ENCODE data around the gene CST6. TPM values are rescaled to one million over a fixed set of nuclear protein-coding genes. Genes with fewer than 3 reads are reported as not detected.

Gene CST6
- total RNA-seq, 1 experiment from 2014 or later, result not detected

GRCh38 chr11:66036334-66036710 lies 24.5 kb downstream of the CST6 start:
- Mint-ChIP-seq H3K4me3 (ENCODE audit: unreplicated experiment) (no peak overlapping the region), H3K36me3 (ENCODE audit: insufficient read depth, unreplicated experiment) (no peaks in the 10 kb centered on the region), H3K9me3 (ENCODE audit: unreplicated experiment) (no peaks in the 10 kb centered on the region), H3K27me3 (ENCODE audit: insufficient read depth, unreplicated experiment) (peaks cover 17% of the 10 kb centered on the region), H3K4me1 (ENCODE audit: insufficient read depth, unreplicated experiment) (no peaks in the 10 kb centered on the region), H3K27ac (ENCODE audit: low read depth, unreplicated experiment) (no peak overlapping the region)
- BruUV-seq (replicated peaks), result no TSS peak
- DNase-seq (ENCODE audit: unreplicated experiment), result no peak
- intact Hi-C loops (cut with micrococcal nuclease), result no loop called here
- ChIA-PET CTCF (interaction anchor here (0.6 to 2.4 kb wide), 6 partner anchors 9 to 330 kb away, joined by 3 to 32 read pairs (median 3); no protein-coding TSS in a partner anchor), POLR2A (interaction anchor here (0.7 to 1.0 kb wide), 2 partner anchors 15 to 147 kb away, joined by 3 read pairs; no protein-coding TSS in a partner anchor)
- no peak for TF ChIP-seq CTCF (IDR thresholded peaks at IDR 0.05; ENCODE audit: unreplicated experiment)

GRCh38 chr11:66037327-66037726 lies 25.5 kb downstream of the CST6 start:
- ChIA-PET CTCF (interaction anchor here (0.5 to 1.3 kb wide), 5 partner anchors 9 to 1194 kb away, joined by 3 to 9 read pairs (median 3); no protein-coding TSS in a partner anchor), POLR2A (no interaction called here)
- TF ChIP-seq CTCF (IDR thresholded peaks at IDR 0.05; ENCODE audit: unreplicated experiment), result no peak
- no peaks in the 10 kb centered on the region for H3K4me1 Mint-ChIP-seq (ENCODE audit: insufficient read depth, unreplicated experiment)
- no peaks in the 10 kb centered on the region for H3K36me3 Mint-ChIP-seq (ENCODE audit: insufficient read depth, unreplicated experiment)
- DNase-seq (ENCODE audit: unreplicated experiment), result no peak
- no peaks in the 10 kb centered on the region for H3K9me3 Mint-ChIP-seq (ENCODE audit: unreplicated experiment)
- no peak overlapping the region for H3K4me3 Mint-ChIP-seq (ENCODE audit: unreplicated experiment)
- no peak overlapping the region for H3K27ac Mint-ChIP-seq (ENCODE audit: low read depth, unreplicated experiment)
- no TSS peak for BruUV-seq (replicated peaks)
- H3K27me3 Mint-ChIP-seq (ENCODE audit: insufficient read depth, unreplicated experiment), result peaks cover 17% of the 10 kb centered on the region
- intact Hi-C loops (cut with micrococcal nuclease), result no loop called here

GRCh38 chr11:66039765-66040164 lies 28.0 kb downstream of the CST6 start:
- ChIA-PET CTCF (interaction anchor here (0.6 to 1.1 kb wide), 2 partner anchors 18 to 251 kb away, joined by 3 to 4 read pairs; no protein-coding TSS in a partner anchor), POLR2A (no interaction called here)
- H3K27ac Mint-ChIP-seq (ENCODE audit: low read depth, unreplicated experiment), result no peak overlapping the region

More at GRCh38 chr11:66039765-66040164, 28.0 kb downstream of the CST6 start:
- no peak for TF ChIP-seq CTCF (IDR thresholded peaks at IDR 0.05; ENCODE audit: unreplicated experiment)
- intact Hi-C loops (cut with micrococcal nuclease), result no loop called here
- no peak for DNase-seq (ENCODE audit: unreplicated experiment)
- no peak overlapping the region for H3K4me3 Mint-ChIP-seq (ENCODE audit: unreplicated experiment)
- H3K36me3 Mint-ChIP-seq (ENCODE audit: insufficient read depth, unreplicated experiment), result no peaks in the 10 kb centered on the region
- H3K9me3 Mint-ChIP-seq (ENCODE audit: unreplicated experiment), result no peaks in the 10 kb centered on the region
- BruUV-seq (replicated peaks), result no TSS peak
- H3K4me1 Mint-ChIP-seq (ENCODE audit: insufficient read depth, unreplicated experiment), result no peaks in the 10 kb centered on the region
- peaks cover 10% of the 10 kb centered on the region for H3K27me3 Mint-ChIP-seq (ENCODE audit: insufficient read depth, unreplicated experiment)
